Epithelial cell of proximal tubule (primary cell): ENCODE data around the gene TMEM120A. TPM values are rescaled to one million over a fixed set of nuclear protein-coding genes. Genes with fewer than 3 reads are reported as not detected.
A peak's percentile ranks its signal among the peaks of the same experiment; 100 is the strongest.

Experiments used
- DNase-seq: peaks from one replicate; pipeline ENCODE4 v3.0.0-alpha.2; 2011; ENCODE audit warnings: low read depth
- H3K4me3 ChIP-seq: 2 replicates; pipeline ENCODE4 v1.5.1; 2011; ENCODE audit warnings: low read depth, mild to moderate bottlenecking, low read length
- total RNA-seq: library from RNA; depleted of rRNA; stranded (reverse); fragments of >200 nt; gene quantifications from 2 replicates; pipeline ENCODE4 v1.2.3, GENCODE V29; 2015
- TF ChIP-seq, protein P1 (sequence below): conservative IDR thresholded peaks from 2 replicates; pipeline ENCODE4 v1.5.1; 2012; ENCODE audit warnings: low read depth, mild to moderate bottlenecking, low read length

Gene TMEM120A
- total RNA-seq, 1 donor from 2014 or later = 7.6 TPM

- H3K4me3 ChIP-seq = peak overlapping the region; percentile 97
- no peak for DNase-seq
- TF ChIP-seq, protein P1, sequence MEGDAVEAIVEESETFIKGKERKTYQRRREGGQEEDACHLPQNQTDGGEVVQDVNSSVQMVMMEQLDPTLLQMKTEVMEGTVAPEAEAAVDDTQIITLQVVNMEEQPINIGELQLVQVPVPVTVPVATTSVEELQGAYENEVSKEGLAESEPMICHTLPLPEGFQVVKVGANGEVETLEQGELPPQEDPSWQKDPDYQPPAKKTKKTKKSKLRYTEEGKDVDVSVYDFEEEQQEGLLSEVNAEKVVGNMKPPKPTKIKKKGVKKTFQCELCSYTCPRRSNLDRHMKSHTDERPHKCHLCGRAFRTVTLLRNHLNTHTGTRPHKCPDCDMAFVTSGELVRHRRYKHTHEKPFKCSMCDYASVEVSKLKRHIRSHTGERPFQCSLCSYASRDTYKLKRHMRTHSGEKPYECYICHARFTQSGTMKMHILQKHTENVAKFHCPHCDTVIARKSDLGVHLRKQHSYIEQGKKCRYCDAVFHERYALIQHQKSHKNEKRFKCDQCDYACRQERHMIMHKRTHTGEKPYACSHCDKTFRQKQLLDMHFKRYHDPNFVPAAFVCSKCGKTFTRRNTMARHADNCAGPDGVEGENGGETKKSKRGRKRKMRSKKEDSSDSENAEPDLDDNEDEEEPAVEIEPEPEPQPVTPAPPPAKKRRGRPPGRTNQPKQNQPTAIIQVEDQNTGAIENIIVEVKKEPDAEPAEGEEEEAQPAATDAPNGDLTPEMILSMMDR = no peak
Measured at GRCh38 chr7:75995052-75995471, 667 bp upstream of the TMEM120A start.

DNA sequence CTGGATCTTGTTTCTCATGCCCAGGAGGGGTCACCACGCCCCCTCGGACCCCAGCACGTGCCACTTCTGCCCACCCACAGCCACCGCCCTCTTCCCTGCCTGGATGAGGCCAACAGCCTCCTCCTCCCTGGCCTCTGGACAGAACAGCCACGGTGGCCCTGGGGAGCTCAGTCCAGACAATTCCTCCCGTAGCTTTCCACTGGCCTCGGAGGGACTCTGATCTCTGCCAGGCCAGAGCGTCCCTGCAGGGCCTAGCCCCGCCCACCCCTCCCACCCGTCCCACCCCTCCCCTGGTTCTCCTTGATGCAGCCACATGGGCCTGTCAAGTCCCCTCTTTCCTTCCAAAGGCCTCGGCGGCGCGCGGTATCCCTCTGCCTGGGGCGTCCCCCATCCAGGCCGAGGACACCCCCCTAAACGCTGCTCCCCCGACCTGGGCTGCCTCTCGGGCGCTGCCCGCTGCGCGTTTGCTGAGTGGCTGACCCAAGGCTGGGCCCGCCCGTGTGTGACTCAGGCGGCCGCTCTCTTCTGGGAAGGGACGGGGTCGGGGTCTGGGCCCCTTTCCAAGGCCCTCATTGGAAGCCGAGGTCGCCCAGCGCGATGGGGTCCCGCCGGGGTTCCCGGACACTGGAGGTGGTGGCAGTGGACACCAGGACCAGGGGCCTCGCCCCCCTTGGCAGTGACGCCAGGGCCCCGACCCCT, 557 bp downstream of the TMEM120A start:
- DNase-seq = no peak
- H3K4me3 ChIP-seq = peak overlapping the region; percentile 97
- TF ChIP-seq, protein P1 = no peak

DNA sequence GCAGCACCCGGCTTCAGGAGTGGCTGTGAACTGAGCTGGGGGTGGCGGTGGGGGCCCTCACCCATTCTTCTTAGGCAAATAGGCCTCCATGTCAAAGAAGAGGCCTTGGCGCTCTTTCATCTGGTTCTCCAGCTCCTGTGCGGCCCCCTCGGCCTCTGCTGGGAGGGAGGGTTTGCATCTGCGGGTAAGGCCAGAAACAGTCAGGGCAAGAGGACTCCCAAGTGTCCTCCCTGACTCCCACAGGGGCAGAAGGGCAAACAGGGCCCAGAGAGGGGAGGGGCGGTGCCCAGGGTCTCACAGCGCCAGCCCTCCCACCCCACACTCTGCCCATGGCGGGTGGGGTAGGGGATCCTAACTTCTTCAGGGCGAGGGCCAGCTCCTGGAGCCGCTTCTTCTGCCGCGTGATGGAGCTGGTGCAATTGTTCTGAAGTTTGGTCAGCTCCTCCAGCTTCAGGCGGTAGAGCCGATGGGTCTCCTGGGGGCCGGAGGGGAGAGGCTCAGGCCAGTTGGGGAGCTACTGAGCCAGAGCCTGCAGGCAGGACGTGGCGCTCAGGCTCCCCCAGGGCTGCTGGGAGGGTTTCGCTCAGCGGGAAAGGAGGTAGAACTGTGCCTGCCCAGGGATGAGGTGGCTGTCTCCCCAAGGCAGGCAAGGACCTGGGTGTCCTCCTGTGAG, 2.2 kb downstream of the TMEM120A start:
- TF ChIP-seq, protein P1 = no peak

GRCh38 chr7:75991531-75992082, 2.8 kb downstream of the TMEM120A start:
- TF ChIP-seq, protein P1 = no peak
- DNase-seq = no peak
- no peak overlapping the region for H3K4me3 ChIP-seq

More for the DNA sequence above, 2.2 kb downstream of the TMEM120A start:
- no peak overlapping the region for H3K4me3 ChIP-seq
- no peak for DNase-seq

GRCh38 chr7:75989500-75990388, 4.7 kb downstream of the TMEM120A start:
- TF ChIP-seq, protein P1 = no peak
- no peak overlapping the region for H3K4me3 ChIP-seq
- DNase-seq = no peak

DNA sequence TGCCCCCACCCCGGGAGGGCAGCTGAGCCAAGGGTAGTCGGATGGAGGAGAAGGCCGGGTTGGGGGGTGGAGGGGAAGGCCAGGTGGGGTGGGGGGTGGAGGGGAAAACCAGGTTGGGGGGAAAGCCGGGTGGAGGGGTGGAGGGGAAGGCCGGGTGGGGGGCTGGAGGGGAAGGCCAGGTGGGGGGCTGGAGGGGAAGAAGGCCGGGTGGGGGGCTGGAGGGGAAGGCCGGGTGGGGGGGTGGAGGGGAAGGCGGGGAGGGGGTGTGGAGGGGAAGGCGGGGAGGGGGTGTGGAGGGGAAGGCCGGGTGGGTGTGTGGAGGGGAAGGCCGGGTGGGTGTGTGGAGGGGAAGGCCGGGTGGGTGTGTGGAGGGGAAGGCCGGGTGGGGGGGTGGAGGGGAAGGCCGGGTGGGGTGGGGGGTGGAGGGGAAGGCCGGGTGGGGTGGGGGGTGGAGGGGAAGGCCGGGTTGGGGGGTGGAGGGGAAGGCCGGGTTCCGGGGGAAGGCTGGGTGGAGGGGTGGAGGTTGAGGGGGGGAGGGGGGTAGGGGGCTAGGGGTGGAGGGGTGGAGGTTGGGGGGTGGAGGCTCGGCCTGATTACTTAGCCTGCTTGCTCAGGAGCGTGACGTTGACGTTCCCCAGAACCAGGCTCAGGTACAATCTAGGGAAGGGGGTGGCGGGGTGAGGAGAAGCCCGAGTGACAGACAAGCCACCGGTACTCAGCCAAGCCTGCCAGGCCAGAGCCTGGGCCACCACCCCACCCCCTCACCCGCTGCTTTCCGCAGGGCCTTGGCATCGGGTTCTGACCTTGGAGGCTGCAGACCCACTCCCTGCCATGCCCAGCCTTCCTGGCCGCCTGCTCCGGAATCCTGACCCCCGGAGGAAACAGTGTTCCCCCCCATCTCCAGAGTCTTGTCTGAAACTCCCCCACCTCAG, 5.6 kb downstream of the TMEM120A start:
- TF ChIP-seq, protein P1 = no peak
- H3K4me3 ChIP-seq = no peak overlapping the region
- no peak for DNase-seq
